Sigmoid colon (tissue), 7 donors: ENCODE data around the gene TRMT61A. TPM values are rescaled to one million over a fixed set of nuclear protein-coding genes. Genes with fewer than 3 reads are reported as not detected.

ENCODE experiments used
- DNase-seq: peaks from one replicate; pipeline ENCODE4 v3.0.0-alpha.2; 2019
- H3K27ac ChIP-seq, 4 donors: fragments of 200-600 bp; sonication (generic); one replicate each; pipeline ENCODE4 v1.5.1; 2016 to 2019; ENCODE audit warnings: mild to moderate bottlenecking in 1 of 4
- H3K27me3 ChIP-seq, 3 donors: fragments of 200-600 bp; sonication (generic); one replicate each; pipeline ENCODE4 v1.5.1; 2019; ENCODE audit warnings: mild to moderate bottlenecking in 1 of 3
- H3K36me3 ChIP-seq, 4 donors: fragments of 200-600 bp; sonication (generic); one replicate each; pipeline ENCODE4 v1.5.1; 2016 to 2019
- H3K4me1 ChIP-seq, 4 donors: fragments of 200-600 bp; sonication (generic); one replicate each; pipeline ENCODE4 v1.5.1; 2017 to 2019
- H3K4me3 ChIP-seq, 4 donors: fragments of 200-600 bp; sonication (generic); one replicate each; pipeline ENCODE4 v1.5.1; 2017 to 2019; ENCODE audit warnings: mild to moderate bottlenecking in 2 of 4, moderate library complexity in 1 of 4
- H3K9me3 ChIP-seq, 4 donors: fragments of 200-600 bp in 3 of 4; sonication (generic) in 3 of 4; one replicate each; pipeline versions ENCODE4 v1.5.1 to v1.6.1; 2013 to 2019
- CTCF ChIP-seq, 4 experiments: fragments of 450-650 bp in 3 of 4; fragments of 200-600 bp in 1 of 4; IDR thresholded peaks; one replicate each; pipeline ENCODE4 v1.5.1; 2016 to 2019; ENCODE audit warnings: antibody characterized with exemption in 4 of 4, mild to moderate bottlenecking in 3 of 4, moderate library complexity in 2 of 4
- EP300 ChIP-seq, 4 donors: sonication (generic); formaldehyde crosslinking; IDR thresholded peaks; one replicate each; pipeline ENCODE4 v1.6.1; 2017; ENCODE audit warnings: antibody characterized with exemption in 4 of 4
- POLR2A ChIP-seq, 2 donors: fragments of 450-650 bp; IDR thresholded peaks; one replicate each; pipeline ENCODE4 v1.6.1; 2016; ENCODE audit warnings: antibody characterized with exemption in 2 of 2, mild to moderate bottlenecking in 2 of 2, moderate library complexity in 2 of 2
- POLR2AphosphoS5 ChIP-seq, 4 donors: sonication (generic); formaldehyde crosslinking; IDR thresholded peaks; one replicate each; pipeline ENCODE4 v1.6.1; 2017; ENCODE audit warnings: antibody characterized with exemption in 4 of 4
- WGBS, 2 donors: extraction: QIAGEN DNeasy Blood & Tissue Kit; methylation state at CpG; one replicate each; pipeline ENCODE4 v1.1.7; 2013; 5-methylcytosine and 5-hydroxymethylcytosine counted together
- intact Hi-C: fragments of 100-400 bp; cut with DNase I; formaldehyde crosslinking; loops from one replicate; pipeline ENCODE4 v1.15.1; 2023
- polyA plus RNA-seq, 3 donors: library from polyadenylated mRNA; stranded (reverse); fragments of 200-250 nt; gene quantifications; one replicate each; pipeline ENCODE4 v1.2.3, GENCODE V29; 2013
- total RNA-seq, 4 donors: library from RNA; depleted of rRNA; stranded (reverse); fragments of >200 nt; gene quantifications; one replicate each; pipeline ENCODE4 v1.1.0, GENCODE V29; 2016
- donor health status: healthy with polysubstance abuse.
- donor health status: Bipolar disorder and iron deficiency.
- donor health status: healthy.

The TRMT61A gene
- total and polyA plus RNA-seq, 7 donors = 4.2 to 27.2 (median 20.2) TPM

DNA sequence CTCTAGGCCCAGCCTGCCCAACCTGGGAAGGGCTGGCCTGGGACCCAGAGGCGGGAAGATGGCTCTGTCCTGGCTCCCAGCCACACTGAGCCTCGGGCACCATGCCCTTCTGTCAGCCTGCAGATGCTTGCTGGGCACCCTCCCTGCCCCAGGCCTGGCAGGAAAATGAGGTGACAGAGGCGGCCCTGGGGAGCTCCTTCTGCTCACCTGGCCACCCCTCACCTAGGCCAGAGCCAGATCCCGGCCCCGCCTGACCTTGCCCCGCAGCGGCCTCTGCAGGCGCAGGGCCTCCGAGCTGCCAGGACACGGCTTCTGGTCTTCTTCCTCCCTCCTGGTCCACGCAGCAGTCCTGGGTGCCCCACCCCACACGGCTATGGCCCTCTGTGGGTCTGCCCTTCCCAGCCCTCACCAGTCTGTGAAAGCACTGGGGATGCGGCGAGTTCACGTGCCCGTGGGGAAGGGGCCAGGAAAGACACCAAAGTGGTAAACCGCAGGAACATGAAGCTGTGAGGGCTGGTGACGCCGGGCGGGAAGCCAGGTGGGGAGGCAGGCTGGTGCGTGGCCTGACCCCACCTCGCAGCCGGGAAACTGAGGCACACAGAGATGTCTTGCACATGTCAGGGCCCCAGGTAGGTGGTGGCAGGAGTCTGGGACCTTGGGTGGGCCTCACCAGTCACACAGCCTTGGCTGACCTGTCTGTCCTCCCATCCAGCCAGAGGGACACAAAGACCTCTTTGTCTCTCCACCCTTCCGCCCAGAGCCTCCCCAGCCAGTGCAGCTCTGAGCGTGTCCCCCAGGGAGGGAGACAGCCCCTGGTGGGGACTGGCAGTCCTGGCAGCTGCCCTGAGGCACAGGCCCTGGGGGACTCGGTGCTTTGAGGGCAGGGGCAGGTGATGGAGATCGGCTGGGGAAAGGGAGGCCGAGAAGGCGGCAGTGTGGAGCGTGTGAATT lies 20.6 kb downstream of the TRMT61A start:
- no peak for TF ChIP-seq POLR2A (IDR thresholded peaks at IDR 0.05)
- TF ChIP-seq CTCF (IDR thresholded peaks at IDR 0.05) = no peak
- no peak for TF ChIP-seq EP300 (IDR thresholded peaks at IDR 0.05)
- TF ChIP-seq POLR2AphosphoS5 (IDR thresholded peaks at IDR 0.05) = no peak
- peaks cover 0 to 90% (median 78%) of the 10 kb centered on the region in 4 donors for H3K4me1 ChIP-seq
- WGBS, 2 donors = 66 to 86% methylated on average over 30 of the region's 30 CpGs
- DNase-seq = peak; percentile 89
- intact Hi-C loops = no loop called here
- peak overlapping the region; percentile 87 to 98 (median 95) for H3K27ac ChIP-seq
- H3K4me3 ChIP-seq = peak overlapping the region in 1 of 4 donors; percentile 40
- no peaks in the 10 kb centered on the region for H3K9me3 ChIP-seq
- no peaks in the 10 kb centered on the region for H3K36me3 ChIP-seq
- no peaks in the 10 kb centered on the region for H3K27me3 ChIP-seq

- H3K4me1 ChIP-seq = peaks cover 0 to 87% (median 70%) of the 10 kb centered on the region in 4 donors
- H3K9me3 ChIP-seq = no peaks in the 10 kb centered on the region
- H3K36me3 ChIP-seq = no peaks in the 10 kb centered on the region
- peak overlapping the region in 3 of 4 donors; percentile 1 to 40 (median 16) for H3K4me3 ChIP-seq
- peak; percentile 81 for DNase-seq
- TF ChIP-seq POLR2A (IDR thresholded peaks at IDR 0.05) (no peak), POLR2AphosphoS5 (IDR thresholded peaks at IDR 0.05) (no peak), EP300 (IDR thresholded peaks at IDR 0.05) (no peak), CTCF (IDR thresholded peaks at IDR 0.05) (no peak)
- 75 to 77% methylated on average over 22 of the region's 22 CpGs for WGBS, 2 donors
- intact Hi-C loops = no loop called here
- H3K27me3 ChIP-seq = no peaks in the 10 kb centered on the region
- H3K27ac ChIP-seq = peak overlapping the region; percentile 87 to 98 (median 95)
Measured at GRCh38 chr14:103550451-103551337, 21.7 kb downstream of the TRMT61A start.

DNA sequence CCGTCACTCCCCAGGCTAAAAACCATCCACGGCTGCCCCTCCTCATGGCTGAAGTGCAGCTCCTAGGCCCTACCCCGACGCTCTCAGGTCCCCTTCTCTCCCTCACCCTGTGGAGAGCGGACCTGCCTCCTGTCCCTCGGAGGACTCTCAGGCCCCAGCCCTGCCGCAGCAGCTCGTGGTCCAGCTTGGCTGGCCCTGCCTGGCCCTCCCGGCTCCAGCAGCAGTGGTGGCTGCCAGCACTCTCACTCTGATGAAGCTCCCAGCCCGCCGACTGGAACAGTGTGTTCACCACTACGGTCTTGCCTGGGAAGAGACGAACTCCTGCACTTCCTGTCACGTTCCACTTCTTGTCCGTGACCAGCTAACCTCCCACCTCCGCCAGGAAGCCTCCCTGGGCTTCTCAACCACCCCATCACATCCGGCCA lies 22.4 kb downstream of the TRMT61A start:
- 85 to 88% methylated on average over 17 of the region's 17 CpGs for WGBS, 2 donors
- no peaks in the 10 kb centered on the region for H3K9me3 ChIP-seq
- H3K27me3 ChIP-seq = no peaks in the 10 kb centered on the region
- H3K4me3 ChIP-seq = peak overlapping the region in 3 of 4 donors; percentile 1 to 40 (median 16)
- no peak for TF ChIP-seq CTCF (IDR thresholded peaks at IDR 0.05)
- TF ChIP-seq EP300 (IDR thresholded peaks at IDR 0.05) = peak in 1 of 4 donors; percentile 46
- peak in 1 of 2 donors; percentile 16 for TF ChIP-seq POLR2A (IDR thresholded peaks at IDR 0.05)
- peak; percentile 69 to 85 (median 78) for TF ChIP-seq POLR2AphosphoS5 (IDR thresholded peaks at IDR 0.05)
- no peaks in the 10 kb centered on the region for H3K36me3 ChIP-seq
- H3K4me1 ChIP-seq = peaks cover 0 to 85% (median 70%) of the 10 kb centered on the region in 4 donors
- intact Hi-C loops = no loop called here
- DNase-seq = peak; percentile 97
- H3K27ac ChIP-seq = peak overlapping the region; percentile 87 to 98 (median 95)

GRCh38 chr14:103552011-103552845 lies 23.2 kb downstream of the TRMT61A start:
- Histone ChIP-seq H3K27ac (peak overlapping the region; percentile 87 to 98 (median 95)), H3K4me3 (peak overlapping the region in 2 of 4 donors; percentile 16 to 40), H3K9me3 (no peaks in the 10 kb centered on the region), H3K27me3 (no peaks in the 10 kb centered on the region), H3K36me3 (no peaks in the 10 kb centered on the region), H3K4me1 (peaks cover 0 to 85% (median 69%) of the 10 kb centered on the region in 4 donors)
- intact Hi-C loops = no loop called here
- DNase-seq = peak; percentile 83
- TF ChIP-seq POLR2AphosphoS5 (IDR thresholded peaks at IDR 0.05) (peak in 2 of 4 donors; percentile 29 to 35), CTCF (IDR thresholded peaks at IDR 0.05) (no peak)
- 82 to 84% methylated on average over 18 of the region's 18 CpGs for WGBS, 2 donors
